ENCODE data around the gene MRPL18.

GRCh38 chr6:159830501-159831372 lies 40.5 kb downstream of the MRPL18 start:
- no peak for TF ChIP-seq CTCF (IDR thresholded peaks at IDR 0.05)
- no peak for TF ChIP-seq POLR2A (IDR thresholded peaks at IDR 0.05)
